ENCODE results near the gene LSM8.
"Not testable (repeated sequence)": the region's sequence is repeated elsewhere in the genome, so short reads cannot be mapped to it uniquely, and the experiment has no call there.

Gene LSM8

DNA sequence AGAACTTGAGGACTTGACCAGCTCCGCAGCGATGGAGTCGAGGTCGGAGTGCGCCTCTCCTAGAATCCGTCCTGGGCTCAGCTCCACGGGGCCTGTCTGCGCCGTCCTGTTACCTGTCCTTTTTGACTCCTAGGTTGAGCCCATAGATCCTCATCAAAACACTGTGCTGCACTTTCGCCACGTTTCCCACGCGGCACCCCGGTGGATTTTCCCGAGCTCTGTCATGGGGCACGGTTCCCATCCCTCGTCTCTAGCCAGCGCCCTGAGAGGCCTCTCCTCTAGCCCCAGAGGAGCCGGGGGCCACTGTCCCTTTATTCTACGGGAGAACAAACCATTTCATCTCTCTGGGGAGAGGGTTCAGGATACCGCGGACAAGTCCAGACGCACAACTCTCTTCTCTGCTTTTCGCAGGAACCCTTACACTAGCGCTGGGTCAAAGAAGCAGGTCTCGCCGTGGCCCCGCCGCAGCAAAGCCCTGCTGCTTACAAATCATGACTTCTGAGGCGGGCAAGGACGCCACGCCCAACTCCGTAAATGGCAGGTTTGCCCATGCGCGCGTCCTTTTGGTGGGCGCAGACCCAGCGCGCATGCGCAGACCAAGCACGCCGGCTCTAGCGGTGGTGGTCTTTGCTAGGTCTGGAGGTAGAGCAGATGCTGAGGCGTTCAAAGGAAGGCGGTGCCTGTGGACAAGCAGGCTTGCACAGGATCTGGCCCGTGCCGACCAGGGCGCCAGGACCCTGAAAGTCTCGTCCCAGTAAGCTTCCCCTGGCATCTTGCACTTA lies 30.3 kb downstream of the LSM8 start:
- DNase-seq (ENCODE audit: low spot score): peak; percentile 68

DNA sequence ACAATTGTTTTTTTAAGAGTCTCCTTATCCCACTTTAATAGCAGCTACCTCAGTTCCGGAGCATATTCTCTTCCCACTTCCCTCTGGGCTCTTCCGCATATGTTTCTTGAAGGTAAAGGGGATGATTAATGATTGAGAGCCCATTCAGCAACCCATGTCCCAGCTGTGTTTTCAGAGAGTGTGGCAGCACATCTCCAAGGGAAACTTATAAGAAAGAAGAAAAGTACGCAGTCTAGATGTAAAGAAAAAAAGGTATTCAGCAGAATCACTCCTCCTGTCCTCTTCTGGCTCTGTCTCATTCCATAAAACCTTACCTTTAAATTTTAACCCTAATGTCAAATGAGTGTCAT lies 30.8 kb downstream of the LSM8 start:
- no peak for DNase-seq (ENCODE audit: low spot score)

DNA sequence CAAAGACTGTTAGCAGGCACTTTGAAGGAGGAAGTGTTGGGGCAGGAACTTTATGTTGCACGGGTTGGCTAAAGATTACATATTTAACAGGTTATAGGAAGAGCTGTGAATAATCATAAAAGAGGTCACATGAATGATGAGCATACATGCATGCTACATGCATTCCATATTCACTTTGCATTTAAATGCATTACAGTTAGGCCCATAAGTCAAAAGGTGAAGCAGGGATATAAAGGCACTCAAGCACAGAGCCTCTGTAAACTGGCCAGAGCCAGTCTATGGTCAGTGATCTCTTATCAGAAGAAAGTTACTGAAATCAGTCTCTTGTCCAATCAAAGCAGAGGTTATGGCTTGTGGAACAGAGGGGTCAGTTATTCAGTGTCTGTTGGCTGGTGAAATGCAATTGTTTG lies 33.3 kb downstream of the LSM8 start:
- no peak for DNase-seq (ENCODE audit: low spot score)

DNA sequence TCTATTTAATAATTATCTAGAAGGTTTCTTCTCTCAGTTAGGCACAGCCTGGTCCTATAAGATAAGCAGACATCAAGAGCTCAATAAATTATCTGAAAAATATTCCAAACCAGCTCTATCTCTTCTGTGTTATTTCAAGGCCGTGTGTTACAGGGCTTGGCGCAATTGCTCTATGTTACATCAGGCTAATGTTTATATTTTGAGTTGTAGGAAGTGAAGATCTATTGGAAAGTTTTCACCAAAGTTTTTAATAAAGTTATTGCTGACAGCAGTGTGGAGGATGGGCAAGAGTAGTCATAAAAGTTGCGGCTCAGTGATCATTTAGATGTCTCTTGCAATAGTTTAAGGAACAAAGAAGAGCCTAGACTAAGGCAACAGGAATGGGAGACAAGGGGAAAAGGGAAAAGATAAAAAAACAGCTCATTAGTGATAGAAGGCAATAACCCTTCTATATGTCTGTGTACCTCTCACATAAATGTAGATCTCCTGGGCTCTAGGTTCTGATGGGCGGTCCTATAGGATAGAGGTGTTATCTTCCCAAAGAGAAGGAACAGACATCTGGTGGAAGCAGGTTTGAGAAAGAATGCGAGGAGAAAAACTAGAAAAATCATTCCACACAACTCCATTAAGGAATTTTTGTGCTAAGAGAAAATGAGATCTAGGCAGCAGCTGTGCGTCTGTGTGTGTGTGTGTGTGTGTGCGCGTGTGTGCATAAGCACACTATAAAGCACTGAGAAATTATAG lies 34.6 kb downstream of the LSM8 start:
- DNase-seq (ENCODE audit: low spot score): no peak

DNA sequence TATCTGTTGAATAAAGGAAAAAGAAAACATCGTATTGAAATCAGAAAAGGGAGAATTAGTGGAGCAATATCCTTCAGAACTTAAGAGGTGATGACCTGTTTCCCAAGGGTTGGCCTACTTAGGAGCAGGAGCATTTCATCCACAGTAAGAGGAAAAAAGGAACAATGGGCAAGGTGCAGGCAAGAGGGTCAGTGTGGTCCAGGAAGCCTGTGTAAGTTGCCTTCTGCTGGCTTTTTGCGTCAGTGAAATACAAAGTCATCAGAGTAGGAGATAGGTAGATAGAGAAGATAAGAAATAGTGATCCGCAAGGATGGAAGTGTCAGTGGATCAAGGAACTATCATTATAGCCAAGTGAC lies 35.2 kb downstream of the LSM8 start:
- DNase-seq (ENCODE audit: low spot score): no peak

DNA sequence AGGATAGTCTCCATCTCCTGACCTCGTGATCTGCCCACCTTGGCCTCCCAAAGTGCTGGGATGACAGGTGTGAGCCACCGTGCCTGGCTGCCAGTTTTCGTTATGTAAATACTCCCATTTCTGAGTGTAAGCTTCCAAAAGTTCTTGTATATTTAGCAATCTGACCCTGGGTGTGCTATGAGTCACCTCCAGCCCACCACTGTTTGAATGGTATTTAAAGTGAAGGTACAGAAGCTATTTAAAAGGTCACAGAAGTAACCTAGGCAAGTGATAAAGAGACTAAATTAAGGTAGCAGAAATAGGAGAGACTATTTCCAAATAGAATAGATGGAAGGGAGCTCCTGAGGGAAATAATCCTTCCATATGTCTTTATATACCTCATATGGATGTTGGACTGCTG lies 36.6 kb downstream of the LSM8 start:
- DNase-seq (ENCODE audit: low spot score): no peak

DNA sequence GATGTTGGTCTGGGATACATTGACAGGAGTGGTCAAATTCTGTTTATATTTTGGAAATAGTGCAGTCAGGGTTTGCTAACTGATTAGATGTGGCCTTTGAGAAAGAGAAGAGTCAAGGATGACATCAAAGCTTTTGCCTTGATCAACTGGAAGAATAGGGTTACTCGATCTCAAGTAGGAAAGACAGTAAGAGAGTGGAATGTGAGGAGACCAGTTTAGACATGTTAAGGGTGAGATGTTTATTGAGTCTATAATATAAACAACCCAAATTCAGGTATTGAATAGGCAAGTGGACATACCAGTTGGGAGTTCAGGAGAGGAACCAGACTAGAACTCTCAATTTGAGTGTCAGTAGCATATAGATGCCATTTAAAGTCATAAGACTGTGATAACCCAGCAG lies 38.6 kb downstream of the LSM8 start:
- DNase-seq (ENCODE audit: low spot score): no peak

DNA sequence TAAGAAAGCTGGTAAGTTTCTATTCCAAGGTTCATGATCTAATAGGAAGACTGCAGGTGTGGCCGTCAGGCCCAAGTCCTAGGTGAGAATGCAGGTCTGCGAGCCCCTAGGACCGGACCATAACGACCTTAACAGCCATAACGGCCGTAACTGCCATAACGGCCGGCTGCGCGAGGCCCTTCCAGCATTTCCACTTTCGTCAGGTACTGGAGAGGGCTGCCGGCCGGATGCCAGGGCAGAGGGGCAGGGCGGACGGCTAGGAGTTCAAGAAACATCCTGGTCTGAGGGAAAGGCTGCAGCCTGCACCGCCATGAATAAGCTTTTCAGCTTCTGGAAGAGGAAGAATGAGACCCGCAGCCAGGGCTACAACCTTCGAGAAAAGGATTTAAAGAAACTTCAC lies 40.6 kb downstream of the LSM8 start, which contains the start of gene ANKRD7:
Gene ANKRD7 (plus strand): TSS at position 184 of the 400 bp plus-strand sequence. CDS start 127 bp downstream, at position 311.
- DNase-seq (ENCODE audit: low spot score): no peak

DNA sequence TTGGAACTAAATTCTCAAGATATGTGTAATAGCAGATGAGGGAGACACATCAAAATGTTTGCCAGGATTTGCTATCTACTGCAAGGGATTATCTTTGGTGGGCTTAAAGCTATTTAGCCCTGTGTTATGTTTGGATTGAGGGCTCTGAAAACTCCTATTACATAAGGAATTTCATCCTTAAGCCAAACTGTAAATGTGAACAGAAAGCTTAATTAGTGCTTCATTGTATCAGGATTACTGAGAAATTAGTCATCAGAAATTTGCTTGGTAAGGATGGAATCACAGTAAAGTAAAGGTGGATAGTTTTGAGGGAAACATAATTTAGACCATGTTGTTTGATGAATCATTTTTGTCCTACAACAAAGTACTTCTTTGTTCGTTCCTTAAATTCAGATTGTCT lies 48.9 kb downstream of the LSM8 start:
- DNase-seq (ENCODE audit: low spot score): no peak

DNA sequence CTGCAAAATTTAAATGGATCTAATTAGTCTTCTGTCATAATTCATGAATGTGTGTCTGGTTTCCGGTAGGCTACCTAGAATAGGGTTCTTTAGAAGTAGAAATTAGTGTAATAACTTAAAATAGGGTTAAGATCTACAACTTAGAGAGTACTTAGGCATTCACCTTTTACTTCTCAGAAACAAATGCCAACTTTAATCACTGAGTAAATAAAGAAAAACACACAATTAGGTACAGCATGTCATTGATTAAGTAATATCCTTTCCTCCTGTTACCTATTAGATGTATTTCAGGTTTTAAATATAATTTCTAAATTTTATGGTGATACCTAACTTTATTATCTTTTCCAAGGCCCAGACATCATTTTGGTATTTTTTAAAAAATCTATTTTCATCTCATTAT lies 49.8 kb downstream of the LSM8 start:
- DNase-seq (ENCODE audit: low spot score): no peak

DNA sequence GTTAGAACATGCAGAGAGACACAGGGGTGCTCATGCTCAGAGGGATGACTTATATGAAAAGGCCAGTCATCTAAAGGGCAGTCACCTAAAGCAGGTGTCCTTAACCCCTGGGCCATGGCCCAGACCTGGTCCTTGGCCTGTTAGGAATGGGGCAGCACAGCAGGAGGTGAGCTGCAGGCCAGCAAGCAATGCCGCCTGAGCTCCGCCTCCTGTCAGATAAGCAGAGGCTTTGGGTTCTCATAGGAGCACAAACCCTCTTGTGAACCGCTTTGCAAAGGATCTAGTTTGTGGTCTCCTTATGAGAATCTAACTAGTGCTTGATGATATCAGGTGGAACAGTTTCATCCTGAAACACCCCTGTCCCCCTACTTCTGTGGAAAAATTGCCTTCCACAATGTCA lies 55.0 kb downstream of the LSM8 start:
- no peak for DNase-seq (ENCODE audit: low spot score)

DNA sequence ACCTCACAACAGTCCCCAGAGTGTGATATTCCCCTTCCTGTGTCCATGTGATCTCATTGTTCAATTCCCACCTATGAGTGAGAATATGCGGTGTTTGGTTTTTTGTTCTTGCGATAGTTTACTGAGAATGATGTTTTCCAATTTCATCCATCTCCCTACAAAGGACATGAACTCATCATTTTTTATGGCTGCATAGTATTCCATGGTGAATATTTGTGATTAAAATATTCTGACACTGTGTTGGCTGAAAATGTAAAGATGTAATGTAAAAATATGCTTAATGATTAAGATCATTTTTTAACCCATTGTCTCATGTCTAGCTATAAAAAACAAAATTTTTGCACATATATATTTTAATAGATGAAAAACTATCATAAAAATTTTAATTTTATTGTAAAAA lies 56.4 kb downstream of the LSM8 start:
- not testable (repeated sequence) for DNase-seq (ENCODE audit: low spot score)

Measured in globus pallidus (tissue), 1 donor.